Tibial nerve (tissue), 3 donors: Measurements from ENCODE around the gene SLC2A9.

Experiments
- CTCF ChIP-seq, 5 experiments: fragments of 200-600 bp in 3 of 5; fragments of 450-650 bp in 2 of 5; sonication (generic) in 3 of 5; IDR thresholded peaks; one replicate each; pipeline ENCODE4 v1.5.1; 2016 to 2019; ENCODE audit warnings: antibody characterized with exemption in 5 of 5, mild to moderate bottlenecking in 3 of 5, moderate library complexity in 2 of 5
- POLR2A ChIP-seq, 2 donors: fragments of 450-650 bp; IDR thresholded peaks; one replicate each; pipeline ENCODE4 v1.6.1; 2017; ENCODE audit warnings: antibody characterized with exemption in 2 of 2, mild to moderate bottlenecking in 2 of 2, moderate library complexity in 2 of 2

GRCh38 chr4:9913846-9914245 is 107.5 kb downstream of the SLC2A9 start:
- TF ChIP-seq CTCF (IDR thresholded peaks at IDR 0.05) (no peak), POLR2A (IDR thresholded peaks at IDR 0.05) (no peak)
